Thyroid gland (tissue), 4 donors: ENCODE results near the gene MRGPRF. TPM values are rescaled to one million over a fixed set of nuclear protein-coding genes. Genes with fewer than 3 reads are reported as not detected.

ENCODE experiments used
- DNase-seq, 2 donors: peaks; one replicate each; pipeline ENCODE4 v3.0.0-alpha.2; 2019
- H3K27ac ChIP-seq, 3 donors: fragments of 200-600 bp; sonication (generic); 1 replicate in 2 of 3; 2 replicates in 1 of 3; pipeline ENCODE4 v1.5.1; 2016 to 2019; ENCODE audit warnings: mild to moderate bottlenecking in 1 of 3, moderate library complexity in 1 of 3
- H3K27me3 ChIP-seq: fragments of 200-600 bp; sonication (generic); one replicate; pipeline ENCODE4 v1.5.1; 2019
- H3K36me3 ChIP-seq, 2 donors: fragments of 200-600 bp; sonication (generic); one replicate each; pipeline ENCODE4 v1.5.1; 2016 to 2019
- H3K4me1 ChIP-seq, 2 donors: fragments of 200-600 bp; sonication (generic); one replicate each; pipeline ENCODE4 v1.5.1; 2017 to 2019
- H3K4me3 ChIP-seq, 3 donors: fragments of 200-600 bp; sonication (generic); replicated peaks in 1 of 3; 1 replicate in 2 of 3; 2 replicates in 1 of 3; pipeline ENCODE4 v1.5.1; 2016; ENCODE audit warnings: mild to moderate bottlenecking in 1 of 3
- H3K9me3 ChIP-seq: fragments of 200-600 bp; sonication (generic); one replicate; pipeline ENCODE4 v1.5.1; 2017
- CTCF ChIP-seq, 6 experiments: fragments of 200-600 bp in 3 of 6; fragments of 450-650 bp in 3 of 6; sonication (generic) in 3 of 6; IDR thresholded peaks; one replicate each; pipeline ENCODE4 v1.5.1; 2016 to 2019; ENCODE audit warnings: antibody characterized with exemption in 6 of 6, mild to moderate bottlenecking in 2 of 6, inconsistent platforms in 1 of 6, moderate library complexity in 1 of 6
- POLR2A ChIP-seq, 2 donors: fragments of 450-650 bp; IDR thresholded peaks; one replicate each; pipeline ENCODE4 v1.6.1; 2017; ENCODE audit warnings: antibody characterized with exemption in 2 of 2, mild to moderate bottlenecking in 2 of 2, moderate library complexity in 1 of 2
- WGBS, 2 donors: methylation state at CpG; one replicate each; pipeline ENCODE4 v1.1.5; 2017; 5-methylcytosine and 5-hydroxymethylcytosine counted together
- intact Hi-C: fragments of 100-400 bp; cut with DNase I; formaldehyde crosslinking; loops from one replicate; pipeline ENCODE4 v1.15.1; 2023
- total RNA-seq, 4 donors: library from RNA; depleted of rRNA; stranded (reverse); fragments of >200 nt; gene quantifications; one replicate each; pipeline ENCODE4 v1.2.3, GENCODE V29; 2016

MRGPRF gene
- total RNA-seq, 4 donors from 2014 or later, result 5.0 to 7.6 (median 6.6) TPM

DNA sequence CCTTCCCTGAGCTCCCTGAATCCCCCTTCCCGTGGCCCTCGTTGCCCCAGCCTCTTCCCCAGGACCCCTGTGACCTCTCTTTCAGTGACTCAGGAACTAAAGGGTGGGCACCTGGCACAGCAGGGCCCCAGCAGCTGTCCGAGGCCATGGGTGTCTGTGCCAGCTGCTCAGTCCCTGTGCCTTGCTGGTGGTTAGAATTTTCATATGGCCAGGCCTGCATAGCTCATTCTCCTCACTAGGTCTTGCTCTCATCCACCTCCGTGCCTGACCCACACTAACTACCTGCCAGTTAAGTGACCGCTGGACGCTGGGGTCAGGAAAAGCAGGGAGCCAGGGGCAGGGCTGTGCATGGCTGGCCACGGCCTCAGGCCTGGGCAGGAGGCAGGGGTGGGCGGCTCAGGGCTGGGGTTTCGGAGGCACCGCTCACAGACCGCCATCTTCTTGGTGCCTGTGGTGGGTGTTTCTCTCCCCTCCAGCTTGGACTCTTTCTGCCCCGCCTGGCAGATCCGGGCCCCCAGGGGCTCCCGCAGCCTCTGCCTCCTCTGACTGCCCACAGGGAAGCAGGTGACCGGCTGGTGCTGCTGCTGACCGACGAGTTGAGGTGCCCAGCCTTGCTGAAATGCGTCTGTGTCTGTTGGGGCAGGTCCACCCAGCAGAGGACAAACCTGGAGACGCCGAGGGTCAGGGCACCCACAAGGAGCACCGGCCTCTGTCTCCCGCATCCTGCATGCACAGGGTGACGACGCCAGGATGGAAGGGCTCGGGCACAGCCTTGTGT, 52.6 kb downstream of the MRGPRF start:
- intact Hi-C loops, result no loop called here
- Histone ChIP-seq H3K27me3 (no peaks in the 10 kb centered on the region), H3K9me3 (no peaks in the 10 kb centered on the region), H3K36me3 (no peaks in the 10 kb centered on the region), H3K27ac (no peak overlapping the region), H3K4me1 (peaks cover 0 to 2% of the 10 kb centered on the region in 2 donors), H3K4me3 (no peak overlapping the region)
- no peak for TF ChIP-seq POLR2A (IDR thresholded peaks at IDR 0.05)
- TF ChIP-seq CTCF (IDR thresholded peaks at IDR 0.05), result no peak
- no peak for DNase-seq
- WGBS, 2 donors, result 90 to 93% methylated on average over 17 to 18 of the region's 25 CpGs

DNA sequence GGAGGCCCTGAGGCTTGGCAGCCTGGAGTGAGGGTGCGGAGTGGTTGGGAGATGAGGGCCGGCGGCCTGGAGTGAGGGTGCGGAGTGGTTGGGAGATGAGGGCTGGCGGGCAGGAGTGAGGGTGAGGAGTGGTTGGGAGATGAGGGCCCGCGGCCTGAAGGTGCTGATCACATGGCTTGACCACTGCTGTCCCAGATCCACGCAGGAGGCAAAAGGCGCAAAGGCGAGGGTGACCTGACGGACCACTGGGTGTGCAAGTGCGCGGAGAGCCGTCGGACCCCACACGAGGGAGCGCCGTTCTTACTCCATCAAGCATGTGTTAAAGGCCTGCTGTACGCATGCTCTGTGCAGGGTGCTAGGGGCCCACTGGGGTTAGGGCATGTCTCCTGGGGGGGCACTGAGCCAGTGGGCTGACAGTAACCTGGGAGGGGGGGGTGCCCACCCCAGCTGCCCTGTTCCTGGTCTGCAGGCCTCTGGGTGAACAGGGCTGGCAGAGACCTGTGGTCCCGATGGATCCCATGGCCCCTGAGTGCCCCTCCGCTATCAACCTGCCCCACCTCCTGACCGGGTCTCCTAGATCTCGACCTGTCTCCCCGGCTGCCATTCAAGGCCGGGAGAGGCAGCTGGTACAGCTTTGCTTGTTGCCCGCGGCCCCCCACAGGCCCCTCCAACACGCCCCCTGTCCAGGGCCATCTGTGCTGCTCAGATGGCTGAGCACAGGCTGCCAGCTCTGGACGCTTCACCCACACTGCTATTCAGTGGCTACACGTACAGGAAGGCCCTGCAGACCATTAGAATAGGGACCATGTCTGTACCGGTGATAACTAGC, 53.4 kb downstream of the MRGPRF start:
- intact Hi-C loops, result no loop called here
- 94 to 95% methylated on average over 21 to 22 of the region's 31 CpGs for WGBS, 2 donors
- H3K27me3 ChIP-seq, result no peaks in the 10 kb centered on the region

DNA sequence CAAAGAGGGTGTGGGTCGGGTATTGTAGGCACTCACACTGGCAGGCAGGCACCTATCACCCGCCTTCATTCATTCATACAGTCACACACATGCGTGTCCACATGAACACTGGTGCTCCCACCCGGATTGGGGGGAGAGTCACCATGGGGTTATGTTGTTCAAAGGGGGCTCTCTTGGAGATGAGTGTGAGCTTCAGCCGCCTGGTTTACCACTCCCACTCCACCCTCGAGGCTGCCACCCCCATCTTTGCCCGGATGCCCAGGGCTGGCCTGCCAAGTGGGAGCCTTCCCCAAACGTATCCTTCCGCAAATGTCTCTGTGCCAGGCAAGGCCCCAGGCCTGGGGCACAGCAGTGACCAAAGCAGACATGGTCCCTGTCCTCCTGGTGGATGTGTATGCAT, 54.8 kb downstream of the MRGPRF start:
- WGBS, 2 donors, result 90 to 94% methylated on average over 6 to 9 of the region's 9 CpGs
- no peak for DNase-seq

More for the DNA sequence above, 53.4 kb downstream of the MRGPRF start:
- Histone ChIP-seq H3K36me3 (no peaks in the 10 kb centered on the region), H3K4me1 (peaks cover 5 to 8% of the 10 kb centered on the region in 2 donors), H3K27ac (no peak overlapping the region), H3K4me3 (no peak overlapping the region), H3K9me3 (no peaks in the 10 kb centered on the region)
- no peak for DNase-seq
- TF ChIP-seq POLR2A (IDR thresholded peaks at IDR 0.05) (no peak), CTCF (IDR thresholded peaks at IDR 0.05) (no peak)

DNA sequence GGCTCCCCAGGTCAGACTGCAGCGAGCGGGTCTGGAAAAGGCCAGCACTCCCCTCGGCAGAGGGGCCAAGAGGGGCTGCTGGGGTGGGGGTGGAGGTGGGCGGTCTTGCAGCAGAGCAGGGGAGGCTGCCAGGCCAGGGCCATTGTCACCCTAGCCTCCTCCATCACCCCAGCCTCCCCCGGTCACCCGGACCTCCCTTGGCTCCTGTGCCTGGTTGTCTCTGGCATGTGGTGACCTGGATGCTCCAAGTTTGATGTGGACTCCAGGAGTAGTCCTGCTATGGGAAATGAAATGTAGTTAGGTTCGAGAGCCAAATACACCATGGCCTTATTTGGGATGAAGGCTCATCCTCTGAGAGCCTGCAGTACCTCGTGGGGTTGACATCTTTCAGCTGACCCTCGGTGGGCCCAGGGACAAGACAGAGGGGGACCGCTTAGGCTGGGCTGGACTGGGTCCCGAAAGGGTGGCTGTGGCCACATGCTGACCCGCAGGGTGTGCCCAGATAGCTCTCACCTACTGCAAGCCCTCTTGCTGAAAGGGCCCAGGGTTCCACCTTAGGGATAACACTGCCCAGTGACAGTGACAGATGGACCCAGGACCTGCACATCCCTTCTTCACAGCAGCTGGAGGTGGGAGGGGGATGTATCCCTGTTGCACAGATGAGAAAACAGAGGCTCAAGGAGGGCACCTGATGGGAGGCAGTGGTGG, 56.3 kb downstream of the MRGPRF start:
- intact Hi-C loops, result no loop called here
- peaks cover 5 to 9% of the 10 kb centered on the region in 2 donors for H3K4me1 ChIP-seq
- DNase-seq, result no peak
- H3K9me3 ChIP-seq, result no peaks in the 10 kb centered on the region
- TF ChIP-seq POLR2A (IDR thresholded peaks at IDR 0.05), result no peak
- TF ChIP-seq CTCF (IDR thresholded peaks at IDR 0.05), result no peak
- H3K4me3 ChIP-seq, result no peak overlapping the region
- no peaks in the 10 kb centered on the region for H3K36me3 ChIP-seq
- no peaks in the 10 kb centered on the region for H3K27me3 ChIP-seq
- H3K27ac ChIP-seq, result no peak overlapping the region
- 76% methylated on average over 9 of the region's 12 CpGs; no CpG with 5 or more reads in 1 of the 2 donors for WGBS, 2 donors

More for the DNA sequence above, 54.8 kb downstream of the MRGPRF start:
- no peak overlapping the region for H3K4me3 ChIP-seq
- no peak overlapping the region for H3K27ac ChIP-seq
- intact Hi-C loops, result no loop called here
- H3K27me3 ChIP-seq, result no peaks in the 10 kb centered on the region
- no peaks in the 10 kb centered on the region for H3K9me3 ChIP-seq
- H3K36me3 ChIP-seq, result no peaks in the 10 kb centered on the region
- H3K4me1 ChIP-seq, result peaks cover 5 to 9% of the 10 kb centered on the region in 2 donors
- TF ChIP-seq CTCF (IDR thresholded peaks at IDR 0.05), result no peak
- TF ChIP-seq POLR2A (IDR thresholded peaks at IDR 0.05), result no peak
